Erythroblast (primary cell): ENCODE measurements around the gene HEPN1.

ENCODE experiments used
- DNase-seq, 2 experiments: peaks; one replicate each; lab custom pipeline; 2025; lab: John Stamatoyannopoulos, UW
- GATA1 ChIP-seq: IDR thresholded peaks from 2 replicates; pipeline ENCODE4 v1.6.1; 2011; ENCODE audit warnings: low read depth, mild to moderate bottlenecking, control low read depth, low read length, moderate library complexity
- POLR2A ChIP-seq: IDR thresholded peaks from 2 replicates; pipeline ENCODE4 v1.6.1; 2011; ENCODE audit warnings: mild to moderate bottlenecking, low read length

Gene HEPN1

DNA sequence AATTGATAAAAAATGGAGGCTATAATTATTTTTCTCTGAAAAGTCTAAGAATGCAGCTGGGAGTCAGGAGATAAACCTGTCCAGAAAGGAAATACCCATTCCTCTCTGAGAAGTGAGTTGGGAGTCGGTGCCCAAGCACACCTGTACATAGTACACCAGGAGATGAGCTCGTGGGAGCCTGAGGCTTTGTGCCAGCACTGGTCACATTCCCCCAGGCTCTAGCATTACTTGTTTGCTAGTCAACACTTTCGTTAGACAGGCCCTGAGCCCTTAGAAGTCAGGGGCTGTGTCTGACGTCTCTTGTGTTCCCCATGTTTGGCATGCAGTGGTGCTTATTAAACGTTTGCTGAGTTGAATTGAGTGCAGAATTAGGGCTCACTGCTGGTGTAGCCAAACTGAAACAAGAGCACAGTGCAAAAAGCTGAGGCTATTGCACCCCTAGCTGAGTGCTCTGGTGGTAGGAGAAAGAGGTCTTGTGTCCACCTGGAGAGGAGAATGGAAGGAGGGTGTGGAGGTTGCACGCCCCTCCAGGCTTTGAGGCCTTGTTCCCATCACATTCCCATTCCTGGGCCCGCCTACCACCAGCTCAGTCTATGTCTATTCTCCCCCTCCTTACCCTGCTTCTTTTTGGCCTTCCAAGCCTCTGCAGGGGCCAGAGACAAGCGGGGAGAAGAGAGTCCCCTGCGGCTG is 28.2 kb upstream of the HEPN1 start:
- DNase-seq, result no peak
- TF ChIP-seq GATA1 (no peak), POLR2A (no peak)

DNA sequence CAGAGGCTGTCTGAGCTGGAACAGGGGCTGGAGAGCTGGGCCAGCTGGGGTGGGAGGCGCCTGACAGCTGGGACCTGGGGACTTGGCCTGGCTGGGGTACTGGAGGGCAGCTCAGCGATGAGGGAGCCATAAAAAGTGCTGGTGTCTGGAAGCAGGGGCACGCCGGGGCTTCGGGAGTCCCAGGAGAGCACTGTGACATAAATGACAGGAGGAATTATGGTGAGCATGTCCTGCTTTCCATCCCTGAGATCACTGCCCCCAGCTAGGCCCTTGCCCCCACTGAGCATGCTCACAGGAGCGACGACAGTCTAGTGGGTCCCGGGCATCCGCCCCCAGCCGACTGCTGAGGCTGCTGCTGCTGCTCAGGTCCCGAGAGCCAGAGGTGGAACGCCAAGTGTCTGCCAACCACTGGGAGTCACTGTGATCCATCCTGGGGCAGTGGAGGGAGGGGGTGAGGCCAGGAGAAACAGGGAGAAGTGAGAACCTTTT is 27.6 kb upstream of the HEPN1 start:
- TF ChIP-seq GATA1 (no peak), POLR2A (no peak)

DNA sequence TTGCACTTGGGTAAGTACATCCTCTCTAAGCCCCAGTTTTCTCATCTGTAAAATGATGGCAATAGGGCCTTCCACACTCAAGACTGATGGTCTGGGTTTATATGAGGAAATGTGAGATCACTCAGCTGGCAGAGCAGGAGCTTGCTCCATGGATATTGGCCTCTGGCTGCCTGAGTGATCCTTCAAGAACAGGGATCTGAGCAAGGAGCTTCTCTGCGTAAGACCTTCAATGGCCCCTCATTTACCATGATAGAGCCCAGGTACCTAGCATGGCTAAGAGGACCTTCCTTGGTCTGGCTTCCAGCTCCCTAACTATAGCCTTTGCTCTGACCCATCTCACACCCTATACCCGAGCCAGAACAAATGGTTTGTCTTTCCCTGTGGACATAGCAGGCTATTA is 26.9 kb upstream of the HEPN1 start:
- TF ChIP-seq POLR2A, result no peak
- TF ChIP-seq GATA1, result no peak
- DNase-seq, result no peak

More for the DNA sequence above, 27.6 kb upstream of the HEPN1 start:
- DNase-seq, result no peak

DNA sequence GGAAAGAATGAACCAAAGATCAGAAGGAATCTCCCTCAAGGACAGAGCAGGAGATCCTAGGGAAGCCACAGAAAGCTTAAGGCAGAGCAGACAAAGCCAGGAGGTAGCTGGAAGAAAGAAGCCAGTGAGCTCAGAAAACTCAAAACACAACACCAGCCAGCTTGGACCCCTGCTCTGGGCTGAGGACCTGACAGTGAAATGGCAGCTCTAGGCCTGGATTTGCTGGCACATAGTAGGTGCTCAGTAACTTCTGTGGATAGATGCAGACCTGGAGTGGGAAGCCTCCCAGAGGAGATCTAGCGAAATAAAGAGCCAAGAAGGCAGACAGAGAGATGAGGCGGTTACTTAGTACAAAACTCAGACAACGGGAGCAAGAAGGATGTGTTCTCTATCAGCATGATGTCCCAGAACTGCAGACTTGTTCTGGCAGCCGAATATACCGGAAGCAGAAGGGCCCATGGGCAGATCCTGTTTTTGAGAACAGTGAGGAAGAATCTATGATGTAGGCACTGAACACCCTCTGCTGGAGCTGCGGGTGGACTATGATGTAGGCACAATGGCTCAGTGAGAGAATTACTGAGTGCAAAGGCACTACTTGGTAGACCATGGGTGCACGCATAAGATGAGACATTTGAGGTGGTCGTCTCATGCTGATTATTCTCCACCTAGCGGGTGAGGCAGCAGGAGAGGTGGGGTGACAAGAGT is 26.1 kb upstream of the HEPN1 start:
- TF ChIP-seq GATA1 (no peak), POLR2A (no peak)
- no peak for DNase-seq

DNA sequence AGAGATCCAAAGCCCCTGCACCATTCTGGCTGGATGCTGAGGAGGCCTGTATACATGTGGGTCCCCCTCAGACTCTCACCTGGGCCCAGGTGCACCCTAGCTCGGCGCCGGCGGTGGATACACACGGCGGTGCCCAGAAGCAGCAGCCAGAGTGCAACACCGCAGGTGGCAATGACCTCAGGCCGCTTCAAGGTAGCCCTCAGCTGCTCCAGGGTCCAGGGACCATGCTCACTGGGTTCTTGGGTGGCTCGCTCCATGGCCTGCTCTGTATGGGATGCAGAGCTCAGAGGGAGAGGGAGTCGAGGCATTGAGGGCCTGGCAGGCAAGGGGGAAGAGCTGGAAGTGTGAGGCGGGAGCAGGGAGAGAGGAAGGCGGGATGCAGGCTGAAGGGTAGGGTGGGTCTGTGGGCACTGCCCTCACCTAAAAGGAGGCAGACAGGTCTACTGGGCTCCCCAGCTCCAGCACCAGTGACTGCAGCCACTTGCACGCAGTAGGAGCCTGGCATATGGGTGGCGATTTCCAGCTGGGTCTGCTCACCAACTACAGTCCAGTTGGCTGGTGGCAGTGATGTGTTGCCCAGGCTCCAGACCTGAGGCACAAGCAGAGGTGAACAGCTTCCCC is 25.2 kb upstream of the HEPN1 start:
- TF ChIP-seq POLR2A, result no peak
- no peak for DNase-seq

DNA sequence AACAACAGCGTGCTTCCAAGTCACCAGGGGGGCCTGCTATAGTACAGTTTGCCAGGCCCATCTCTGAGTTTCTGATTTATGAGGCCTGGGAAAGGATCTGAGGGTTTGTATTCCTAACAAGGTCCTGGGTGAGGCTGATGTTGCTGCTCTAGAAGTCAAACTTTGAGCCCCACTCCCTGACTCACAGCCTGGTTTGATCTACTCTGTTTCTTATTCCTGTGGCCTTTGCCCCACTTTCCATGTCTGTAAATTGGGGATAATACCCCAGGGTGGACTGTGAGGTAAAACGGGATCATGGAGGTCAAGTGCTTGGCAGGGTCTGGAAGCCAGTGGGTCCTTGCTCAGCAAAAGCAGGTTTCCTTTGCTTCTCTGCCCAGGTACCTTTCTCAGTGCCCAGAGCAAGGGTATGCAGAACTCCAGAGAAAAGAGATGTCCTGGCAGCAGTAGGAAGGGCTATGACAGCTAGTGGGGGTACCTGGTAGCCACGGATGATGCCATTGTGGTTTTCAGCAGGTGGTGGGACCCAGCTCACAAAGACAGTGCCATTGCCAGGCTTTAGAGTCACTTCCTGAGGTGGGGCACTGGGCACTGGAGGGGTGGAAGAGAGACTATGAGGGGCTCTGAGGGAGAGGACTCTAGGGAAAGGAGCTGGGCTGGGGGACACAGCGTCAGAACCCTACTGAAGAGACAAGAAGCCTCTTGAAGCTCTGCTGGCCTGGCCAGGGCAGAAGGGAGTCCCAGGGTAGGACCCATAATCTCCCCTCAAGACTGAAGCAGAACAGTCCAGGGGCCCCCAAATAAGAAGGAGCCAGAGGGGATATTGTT is 24.2 kb upstream of the HEPN1 start:
- TF ChIP-seq GATA1, result no peak
- no peak for TF ChIP-seq POLR2A
- no peak for DNase-seq

DNA sequence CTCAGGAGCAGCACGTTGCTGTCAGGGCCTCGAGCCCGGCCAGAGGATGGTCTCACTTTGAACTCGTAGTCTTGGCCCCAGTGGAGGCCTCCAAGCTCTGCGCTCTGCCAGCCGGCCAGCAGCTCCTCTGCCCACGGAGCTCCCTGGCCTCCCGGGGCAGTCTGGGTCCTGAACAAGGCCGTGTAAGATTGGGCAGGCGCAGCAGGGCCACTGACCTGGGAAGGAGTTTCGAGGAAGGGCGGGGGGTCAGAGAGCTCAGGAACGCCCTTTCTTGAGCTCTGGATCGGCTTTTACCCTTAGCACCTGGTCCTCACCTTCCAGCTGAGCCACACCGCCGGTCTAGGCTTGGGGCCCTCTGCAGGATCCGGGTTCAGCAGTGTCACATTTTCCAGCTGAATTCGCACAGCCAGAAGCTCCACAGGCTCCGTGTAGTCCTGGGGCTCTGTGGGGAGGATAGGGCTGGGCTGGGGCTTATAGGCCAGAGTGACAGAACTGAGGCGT is 23.5 kb upstream of the HEPN1 start:
- DNase-seq, result no peak
- TF ChIP-seq POLR2A (no peak), GATA1 (no peak)

DNA sequence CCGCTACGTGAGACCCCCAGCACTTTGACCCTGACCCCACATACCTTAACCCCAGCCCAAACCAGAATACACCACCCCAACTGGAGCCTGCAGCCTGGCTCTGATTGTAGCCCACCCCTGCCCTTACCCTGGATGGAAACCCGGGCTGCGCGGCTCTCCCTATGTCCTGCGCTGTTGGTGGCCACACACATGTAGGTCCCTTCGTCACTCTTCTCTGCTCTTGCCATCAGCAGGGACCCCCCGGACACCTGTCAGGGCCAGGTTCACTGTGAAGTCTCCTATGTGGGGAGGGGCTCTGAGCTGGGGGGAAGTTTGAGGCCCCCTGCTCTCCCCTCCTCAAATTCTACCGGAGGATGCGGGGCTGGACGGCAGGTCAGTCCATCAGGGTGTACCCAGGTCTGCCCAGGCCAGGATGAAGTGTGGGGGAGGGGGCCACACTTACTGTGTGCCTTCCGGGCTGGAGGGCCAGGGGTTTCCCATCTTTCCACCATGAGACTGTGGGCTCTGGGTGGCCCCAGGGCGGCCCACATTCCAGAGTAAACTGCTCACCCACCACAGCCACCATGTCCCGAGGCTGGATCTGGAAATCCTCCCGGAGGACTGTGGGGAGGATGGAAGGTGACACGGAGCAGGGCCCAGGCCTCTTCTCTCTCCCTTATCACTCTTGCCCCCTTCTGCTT is 22.8 kb upstream of the HEPN1 start:
- no peak for TF ChIP-seq GATA1
- TF ChIP-seq POLR2A, result no peak
- DNase-seq, result no peak

DNA sequence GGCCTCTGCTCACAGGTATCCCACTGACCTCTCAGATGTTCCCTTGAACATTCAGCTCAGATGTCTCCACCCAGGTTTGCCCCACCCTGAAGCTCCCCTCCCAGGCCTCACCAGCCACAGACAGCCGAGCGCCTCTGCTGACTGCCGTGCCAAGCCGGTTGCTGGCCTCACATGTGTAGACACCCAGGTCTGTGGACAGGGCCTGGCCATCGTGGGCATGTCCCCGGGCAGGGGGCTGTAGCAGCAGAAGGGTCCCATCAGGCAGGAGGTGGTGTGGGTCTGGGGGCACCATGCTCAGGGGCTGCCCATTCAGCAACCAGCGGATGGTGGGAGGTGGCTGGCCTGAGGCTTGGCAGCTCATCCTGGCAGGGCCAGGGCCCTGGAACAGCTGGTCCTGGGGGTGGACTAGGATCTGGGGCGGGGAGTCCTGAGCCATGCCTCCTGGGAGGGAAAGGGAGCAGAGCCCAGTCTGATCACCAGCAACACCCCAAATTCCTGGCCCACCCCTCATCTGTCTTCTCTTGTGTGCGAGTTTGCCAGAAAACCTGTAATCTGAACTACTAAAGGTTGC is 22.1 kb upstream of the HEPN1 start:
- TF ChIP-seq GATA1, result no peak
- TF ChIP-seq POLR2A, result no peak
- no peak for DNase-seq

DNA sequence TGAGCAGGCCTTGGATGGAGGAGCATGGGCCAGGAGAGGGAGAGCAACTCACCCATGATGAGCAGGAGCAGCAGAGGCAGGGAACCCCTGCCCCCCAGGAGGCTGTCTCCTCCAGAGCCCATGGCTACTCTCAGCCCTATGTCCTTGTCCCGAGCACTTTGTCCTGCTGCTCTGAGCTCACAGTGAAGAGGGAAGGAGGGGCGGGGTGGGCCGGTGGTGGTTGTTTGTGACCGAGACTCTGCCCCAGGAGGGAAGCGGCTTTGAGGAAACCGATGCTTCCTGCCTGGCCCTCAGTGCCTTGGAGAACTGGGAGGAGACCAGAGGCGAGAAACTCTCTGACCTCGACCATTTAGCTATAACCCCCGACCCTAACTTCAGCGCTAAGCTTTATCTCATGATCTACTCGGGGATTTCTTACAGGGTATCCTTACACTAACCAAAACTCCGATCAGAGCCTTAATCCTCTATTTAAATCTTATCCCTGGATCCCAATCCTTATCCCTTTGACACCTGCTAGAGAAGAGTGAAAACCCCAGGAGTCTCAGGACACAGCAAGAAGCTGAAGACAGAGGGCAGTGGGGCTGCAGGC is 21.3 kb upstream of the HEPN1 start, which contains the start of gene ROBO4:
TSS of gene ROBO4 (minus strand) at position 192 of the 589 bp plus-strand sequence. CDS start at position 122, 70 bp downstream.
- no peak for DNase-seq

DNA sequence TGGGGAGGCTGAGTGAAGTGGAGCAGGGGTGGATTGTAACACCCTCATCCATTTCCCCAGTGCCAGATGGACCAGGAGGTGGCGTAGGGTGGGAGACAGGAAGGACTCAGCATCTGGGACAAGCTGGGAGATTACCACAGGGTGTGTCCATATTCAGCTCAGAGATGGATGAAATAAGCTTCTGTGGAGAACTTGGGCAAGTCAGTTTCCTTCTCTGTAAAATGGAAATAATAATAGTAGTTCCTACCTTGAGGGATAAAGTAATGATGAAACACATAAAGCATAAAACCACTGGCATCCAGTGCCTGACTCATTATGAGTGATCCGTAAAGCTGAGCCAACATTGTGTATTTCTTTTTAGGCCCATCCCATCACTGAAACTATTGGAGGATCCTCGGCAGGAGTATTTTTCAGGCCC is 20.8 kb upstream of the HEPN1 start:
- DNase-seq, result no peak
- TF ChIP-seq POLR2A (no peak), GATA1 (no peak)

More for the DNA sequence above, 21.3 kb upstream of the HEPN1 start, which contains the start of gene ROBO4:
- TF ChIP-seq GATA1 (no peak), POLR2A (no peak)

DNA sequence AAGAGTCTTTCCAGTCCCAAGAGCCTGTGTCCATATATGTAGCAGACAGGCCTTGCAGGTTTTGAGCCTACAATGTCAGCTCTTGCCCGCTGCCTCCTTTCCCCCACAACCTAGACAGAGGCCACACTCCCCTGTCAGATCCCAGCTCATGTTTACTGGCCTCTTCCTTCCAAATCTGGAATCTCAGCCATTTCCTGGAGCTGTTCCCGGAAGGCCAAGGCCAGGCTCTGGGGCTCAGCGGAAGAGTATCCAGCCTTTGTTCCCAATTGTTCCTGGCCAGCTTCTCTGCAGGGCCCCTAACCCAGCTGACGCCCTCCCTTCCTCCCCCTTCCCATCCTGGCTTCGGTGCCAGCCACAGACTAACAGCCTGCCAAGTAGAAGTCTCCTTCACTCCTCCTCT is 20.3 kb upstream of the HEPN1 start:
- DNase-seq, result no peak
- no peak for TF ChIP-seq GATA1
- no peak for TF ChIP-seq POLR2A
